Islet of Langerhans (tissue), 1 donor: Measurements from ENCODE around the gene KIF3A.

Experiments
- FAIRE-seq: peaks from one replicate; lab custom pipeline; 2011; peaks lifted over from hg19 to GRCh38; lab: Jason Lieb, UNC

The KIF3A gene

GRCh38 chr5:132736853-132737833, at the start of gene KIF3A:
KIF3A (minus strand) TSS chr5:132737546; CDS start chr5:132737419, 127 bp downstream.
- peak; percentile 66 for FAIRE-seq

DNA sequence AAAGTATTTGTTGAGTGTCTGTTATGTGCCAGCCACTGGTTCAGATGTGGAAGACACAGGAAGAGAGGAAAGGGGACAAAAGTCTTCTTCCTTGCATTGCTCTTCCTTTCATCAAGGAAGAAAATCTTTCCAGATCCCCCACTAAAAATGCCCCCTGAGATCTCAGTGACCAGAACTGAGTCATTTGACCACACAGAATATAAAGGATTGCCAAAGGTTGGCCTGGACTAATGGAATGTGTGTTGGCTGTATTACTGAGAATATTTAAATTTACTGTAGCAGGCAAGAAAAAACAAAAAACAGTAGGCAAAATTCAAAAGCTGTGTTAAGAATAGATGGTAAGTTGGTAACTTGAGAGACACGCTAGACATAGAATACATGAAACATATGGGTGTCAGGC, 49.7 kb upstream of the KIF3A start:
- FAIRE-seq, result no peak

GRCh38 chr5:132785864-132786263, 48.5 kb upstream of the KIF3A start:
- FAIRE-seq, result no peak

- FAIRE-seq, result no peak
Observed at GRCh38 chr5:132785365-132785764, 48.0 kb upstream of the KIF3A start.

GRCh38 chr5:132782101-132782500, 44.8 kb upstream of the KIF3A start:
- FAIRE-seq, result no peak

GRCh38 chr5:132781029-132781428, 43.7 kb upstream of the KIF3A start:
- no peak for FAIRE-seq

DNA sequence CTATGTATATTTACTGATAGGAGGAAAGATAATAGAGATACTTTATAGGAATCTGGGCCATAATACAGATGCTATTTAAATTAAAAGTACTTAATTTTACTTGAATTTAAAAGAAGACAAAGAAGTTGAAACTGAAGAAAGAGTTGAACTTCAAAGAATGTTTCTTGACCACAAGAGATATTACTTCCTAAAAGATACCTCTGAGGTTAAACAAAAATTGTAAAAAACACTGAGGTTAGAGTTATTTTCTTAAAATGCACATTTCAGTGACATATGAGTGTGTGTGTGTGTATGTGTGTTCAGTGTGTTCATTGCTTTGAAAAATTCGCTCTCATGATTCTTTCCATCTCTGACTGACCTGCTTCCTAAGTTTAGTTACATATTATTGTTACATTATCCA, 43.2 kb upstream of the KIF3A start:
- no peak for FAIRE-seq

GRCh38 chr5:132779961-132780360, 42.6 kb upstream of the KIF3A start:
- FAIRE-seq, result no peak

GRCh38 chr5:132778856-132779255, 41.5 kb upstream of the KIF3A start:
- FAIRE-seq, result no peak

GRCh38 chr5:132778129-132778528, 40.8 kb upstream of the KIF3A start:
- no peak for FAIRE-seq

GRCh38 chr5:132777209-132778069, 40.1 kb upstream of the KIF3A start, which contains the start of gene SEPTIN8:
SEPTIN8 (minus strand) TSS chr5:132777239; CDS start chr5:132777137, 102 bp downstream.
- FAIRE-seq, result no peak

- FAIRE-seq, result no peak
Observed at GRCh38 chr5:132776938-132777208, 39.5 kb upstream of the KIF3A start.

DNA sequence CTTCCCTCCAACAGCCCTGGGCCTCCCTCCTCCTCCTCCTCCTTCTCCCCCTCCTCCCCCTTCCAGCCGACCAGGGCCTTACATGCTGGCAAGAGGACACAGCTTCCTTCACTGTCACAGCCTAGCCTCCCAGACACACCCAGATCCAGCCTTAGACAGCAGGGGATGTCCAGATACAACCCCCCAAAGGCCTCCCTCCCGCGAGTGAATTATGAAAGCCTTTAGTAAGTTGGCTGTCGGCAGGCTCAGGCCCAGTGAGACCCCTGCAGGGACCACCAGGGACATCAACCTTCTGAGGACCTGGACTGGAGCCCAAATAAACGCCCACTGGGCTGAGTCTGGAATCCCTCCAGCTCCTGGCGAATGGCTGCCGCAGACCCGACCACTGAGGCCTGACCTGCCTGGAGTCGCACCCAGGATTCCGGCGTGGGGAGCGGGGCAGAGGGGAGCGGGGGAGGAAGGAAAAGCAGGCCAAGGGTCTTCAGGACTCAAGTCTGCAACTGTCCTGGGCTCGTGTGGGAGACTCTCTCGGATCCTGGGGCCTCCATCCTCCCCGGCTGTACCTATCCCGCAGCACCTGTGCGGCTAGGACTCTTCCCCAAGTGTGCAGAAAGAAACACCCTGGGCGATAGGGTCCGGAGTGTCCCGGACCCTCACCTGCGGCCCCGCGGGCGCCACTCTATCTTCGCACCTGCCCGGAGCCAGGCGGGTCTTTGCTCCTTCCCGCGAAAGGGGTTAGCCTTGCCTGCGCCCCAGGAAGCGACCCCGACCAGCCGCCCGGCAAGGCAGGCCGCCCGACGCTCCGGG, 39.0 kb upstream of the KIF3A start:
- no peak for FAIRE-seq

- FAIRE-seq, result no peak
Observed at GRCh38 chr5:132775476-132775961, 38.2 kb upstream of the KIF3A start.

DNA sequence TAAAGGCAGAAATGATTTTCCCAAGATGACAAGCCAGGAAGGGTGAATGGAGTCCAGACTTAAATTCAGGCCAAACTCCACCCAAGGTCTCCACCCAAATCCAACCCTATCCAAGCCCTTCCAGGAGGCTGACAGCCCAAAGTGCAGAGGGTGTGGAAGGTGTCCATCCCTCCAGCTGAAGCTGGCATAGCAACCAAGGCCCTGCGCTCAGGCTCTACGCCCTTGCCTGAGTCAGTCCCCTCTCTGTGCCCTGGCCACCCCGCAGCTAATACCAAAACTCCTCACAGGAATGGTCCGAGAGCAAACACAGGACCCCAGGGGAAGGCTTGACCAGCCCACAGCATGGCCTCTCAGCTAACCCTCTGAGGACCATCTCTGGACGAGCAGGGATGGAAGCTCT, 37.5 kb upstream of the KIF3A start:
- FAIRE-seq, result no peak

DNA sequence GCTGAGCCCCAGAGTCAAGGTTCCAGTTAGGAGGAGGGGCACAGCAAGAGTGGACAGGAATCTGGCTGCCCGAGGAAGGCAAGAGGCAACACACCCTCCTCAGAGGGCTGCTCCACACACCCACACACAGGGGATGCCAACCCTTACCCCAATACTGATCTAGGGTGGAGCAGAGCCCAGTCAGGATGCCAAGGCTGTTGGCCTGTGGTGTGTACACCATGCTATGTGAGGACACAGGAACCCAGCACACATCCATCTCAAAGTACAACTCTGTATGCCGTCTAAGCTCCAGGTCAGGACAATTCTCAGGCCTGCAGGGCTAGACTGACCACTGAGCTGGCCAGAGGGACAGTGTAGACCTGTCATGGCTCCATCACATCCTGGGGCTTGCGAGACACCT, 37.1 kb upstream of the KIF3A start:
- no peak for FAIRE-seq

DNA sequence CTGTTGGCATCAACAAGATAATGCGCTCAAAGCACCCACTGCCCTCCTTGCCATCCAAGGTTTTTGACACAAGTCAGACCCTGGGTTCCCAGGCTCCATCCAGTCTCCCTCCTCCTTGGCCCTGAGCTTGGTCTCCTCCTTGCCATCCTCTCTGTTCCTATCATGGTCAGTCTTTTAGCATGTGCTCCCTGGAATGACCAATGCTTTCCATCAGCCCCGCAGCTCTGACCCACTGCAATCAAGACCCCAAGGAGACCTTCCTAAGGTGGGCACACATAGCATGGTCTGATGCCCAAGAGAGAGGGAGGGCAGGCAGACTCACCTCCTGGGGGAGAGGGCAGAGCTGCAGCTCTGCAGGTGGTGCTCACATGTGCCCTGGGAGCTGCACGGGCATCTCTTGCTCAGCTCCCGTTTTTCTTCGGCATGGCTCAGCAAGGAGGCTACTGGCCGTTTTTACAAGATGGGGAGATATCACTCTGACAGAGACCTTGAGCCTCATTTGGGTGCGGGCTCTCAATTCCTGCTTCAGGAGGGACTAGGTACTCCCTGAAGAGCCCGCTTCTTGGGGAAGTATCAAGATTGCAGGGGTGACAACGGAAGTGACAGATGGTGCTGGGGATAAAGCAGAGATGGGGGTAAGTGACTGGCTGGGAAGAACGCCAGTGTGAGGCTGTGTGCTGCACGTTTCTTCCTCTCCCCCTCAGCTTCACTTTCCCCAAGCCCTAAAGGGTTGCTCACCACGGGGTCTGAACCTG, 36.4 kb upstream of the KIF3A start:
- no peak for FAIRE-seq

DNA sequence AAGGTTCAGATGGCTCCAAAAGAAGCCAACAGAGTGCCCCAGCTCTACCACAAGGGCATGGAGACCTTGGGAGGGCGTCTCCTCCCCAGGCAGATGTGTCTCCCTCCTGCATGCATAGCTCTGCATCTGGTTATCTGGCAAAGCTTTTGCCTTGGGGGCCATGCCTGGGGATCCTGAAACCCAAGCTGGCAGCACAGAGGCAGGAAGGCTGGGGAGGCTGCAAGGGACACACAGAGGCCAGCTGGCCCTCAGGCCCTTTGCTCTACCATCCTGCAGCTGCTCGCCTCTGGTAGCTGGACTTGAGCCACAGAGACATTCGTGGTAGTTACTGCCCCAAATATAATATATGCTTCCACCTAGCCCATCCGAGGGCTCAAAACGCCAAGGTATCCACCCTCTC, 35.8 kb upstream of the KIF3A start:
- FAIRE-seq, result no peak

GRCh38 chr5:132772291-132773070, 35.1 kb upstream of the KIF3A start:
- no peak for FAIRE-seq

GRCh38 chr5:132771503-132771998, 34.2 kb upstream of the KIF3A start:
- no peak for FAIRE-seq
